ENCODE measurements around the gene CAPN15. TPM values are rescaled to one million over a fixed set of nuclear protein-coding genes. Genes with fewer than 3 reads are reported as not detected.

Gene CAPN15
- total RNA-seq, 2 experiments from 2014 or later: 54.4 to 56.9 TPM

- CTCF ChIA-PET: interaction anchor here (0.6 kb wide), 1 partner anchor 9 kb away, joined by 4 read pairs; no protein-coding TSS in a partner anchor
- Mint-ChIP-seq H3K9me3 (no peaks in the 10 kb centered on the region), H3K4me3 (no peak overlapping the region), H3K27me3 (ENCODE audit: low read depth) (no peaks in the 10 kb centered on the region), H3K4me1 (ENCODE audit: low read depth) (no peaks in the 10 kb centered on the region), H3K36me3 (ENCODE audit: low read depth) (no peaks in the 10 kb centered on the region), H3K27ac (no peak overlapping the region)
- no peak for DNase-seq
- intact Hi-C loops (cut with micrococcal nuclease): no loop called here
Measured at GRCh38 chr16:510066-510825, 17.3 kb upstream of the CAPN15 start.

DNA sequence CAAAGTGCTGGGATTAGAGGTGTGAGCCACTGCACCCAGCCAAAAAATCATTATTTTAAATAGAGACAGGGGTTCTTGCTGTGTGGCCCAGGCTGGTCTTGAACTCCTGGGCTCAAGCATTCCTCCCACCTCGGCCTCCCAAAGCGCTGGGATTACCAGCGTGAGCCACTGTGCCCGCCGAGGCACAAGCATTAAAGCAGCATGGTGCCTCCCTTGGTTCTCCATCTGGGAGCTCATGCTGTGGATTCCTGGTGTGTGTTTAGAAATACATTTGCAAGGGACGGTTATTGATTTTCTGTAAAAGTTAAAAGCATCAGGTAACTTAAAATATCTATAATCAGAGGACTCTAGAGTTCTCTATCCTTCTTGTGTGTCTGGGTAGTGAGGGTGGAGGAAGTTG lies 14.7 kb upstream of the CAPN15 start:
- CTCF ChIA-PET: no interaction called here
- H3K4me3 Mint-ChIP-seq: no peak overlapping the region
- H3K4me1 Mint-ChIP-seq (ENCODE audit: low read depth): no peaks in the 10 kb centered on the region
- no peaks in the 10 kb centered on the region for H3K27me3 Mint-ChIP-seq (ENCODE audit: low read depth)
- intact Hi-C loops (cut with micrococcal nuclease): no loop called here
- no peaks in the 10 kb centered on the region for H3K36me3 Mint-ChIP-seq (ENCODE audit: low read depth)
- H3K9me3 Mint-ChIP-seq: no peaks in the 10 kb centered on the region
- no peak overlapping the region for H3K27ac Mint-ChIP-seq
- DNase-seq: no peak

DNA sequence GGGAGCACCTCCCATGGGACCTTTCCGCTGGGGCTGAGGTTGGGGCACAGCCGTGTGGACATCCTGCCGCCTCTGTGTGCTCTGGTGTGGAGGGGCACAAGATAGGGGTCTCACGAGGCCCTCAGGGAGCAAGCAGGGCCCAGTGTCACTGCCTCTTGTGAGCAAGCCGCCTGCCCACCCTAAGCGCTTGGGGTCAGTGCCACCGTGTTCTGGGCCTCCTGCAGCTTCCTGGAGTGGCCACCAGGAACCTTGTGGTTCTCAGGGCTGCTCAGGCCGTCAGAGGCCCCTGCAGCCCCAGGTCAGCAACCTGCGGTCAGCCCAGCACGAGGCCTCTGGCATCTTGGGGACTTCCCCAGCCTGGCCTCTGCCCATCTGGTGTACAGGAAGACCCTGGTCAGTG lies 13.6 kb upstream of the CAPN15 start:
- Mint-ChIP-seq H3K27me3 (ENCODE audit: low read depth) (no peaks in the 10 kb centered on the region), H3K9me3 (no peaks in the 10 kb centered on the region), H3K27ac (no peak overlapping the region), H3K4me1 (ENCODE audit: low read depth) (no peaks in the 10 kb centered on the region), H3K36me3 (ENCODE audit: low read depth) (no peaks in the 10 kb centered on the region), H3K4me3 (no peak overlapping the region)
- DNase-seq: no peak
- CTCF ChIA-PET: no interaction called here
- intact Hi-C loops (cut with micrococcal nuclease): no loop called here

- H3K9me3 Mint-ChIP-seq: no peaks in the 10 kb centered on the region
- no peaks in the 10 kb centered on the region for H3K4me1 Mint-ChIP-seq (ENCODE audit: low read depth)
- no peak for DNase-seq
- intact Hi-C loops (cut with micrococcal nuclease): no loop called here
- CTCF ChIA-PET: no interaction called here
- H3K36me3 Mint-ChIP-seq (ENCODE audit: low read depth): no peaks in the 10 kb centered on the region
- H3K27ac Mint-ChIP-seq: no peak overlapping the region
- no peak overlapping the region for H3K4me3 Mint-ChIP-seq
- no peaks in the 10 kb centered on the region for H3K27me3 Mint-ChIP-seq (ENCODE audit: low read depth)
Measured at GRCh38 chr16:515175-515938, 12.2 kb upstream of the CAPN15 start.

- Mint-ChIP-seq H3K4me1 (ENCODE audit: low read depth) (no peaks in the 10 kb centered on the region), H3K4me3 (no peak overlapping the region), H3K27ac (no peak overlapping the region), H3K27me3 (ENCODE audit: low read depth) (no peaks in the 10 kb centered on the region), H3K36me3 (ENCODE audit: low read depth) (no peaks in the 10 kb centered on the region), H3K9me3 (no peaks in the 10 kb centered on the region)
- no peak for DNase-seq
- intact Hi-C loops (cut with micrococcal nuclease): no loop called here
- CTCF ChIA-PET: no interaction called here
Measured at GRCh38 chr16:515939-516226, 11.6 kb upstream of the CAPN15 start.

GRCh38 chr16:516301-516700 lies 11.2 kb upstream of the CAPN15 start:
- intact Hi-C loops (cut with micrococcal nuclease): no loop called here
- CTCF ChIA-PET: no interaction called here
- no peak overlapping the region for H3K27ac Mint-ChIP-seq
- no peaks in the 10 kb centered on the region for H3K27me3 Mint-ChIP-seq (ENCODE audit: low read depth)
- DNase-seq: no peak
- H3K4me3 Mint-ChIP-seq: no peak overlapping the region
- H3K36me3 Mint-ChIP-seq (ENCODE audit: low read depth): no peaks in the 10 kb centered on the region
- no peaks in the 10 kb centered on the region for H3K4me1 Mint-ChIP-seq (ENCODE audit: low read depth)
- H3K9me3 Mint-ChIP-seq: no peaks in the 10 kb centered on the region

GRCh38 chr16:518858-519257 lies 8.7 kb upstream of the CAPN15 start:
- intact Hi-C loops (cut with micrococcal nuclease): no loop called here
- Mint-ChIP-seq H3K27ac (no peak overlapping the region), H3K27me3 (ENCODE audit: low read depth) (no peaks in the 10 kb centered on the region), H3K9me3 (no peaks in the 10 kb centered on the region), H3K4me1 (ENCODE audit: low read depth) (peaks cover 2% of the 10 kb centered on the region), H3K4me3 (no peak overlapping the region), H3K36me3 (ENCODE audit: low read depth) (no peaks in the 10 kb centered on the region)
- CTCF ChIA-PET: interaction anchor here (1.2 kb wide), 1 partner anchor 33 kb away, joined by 3 read pairs; no protein-coding TSS in a partner anchor
- DNase-seq: no peak

DNA sequence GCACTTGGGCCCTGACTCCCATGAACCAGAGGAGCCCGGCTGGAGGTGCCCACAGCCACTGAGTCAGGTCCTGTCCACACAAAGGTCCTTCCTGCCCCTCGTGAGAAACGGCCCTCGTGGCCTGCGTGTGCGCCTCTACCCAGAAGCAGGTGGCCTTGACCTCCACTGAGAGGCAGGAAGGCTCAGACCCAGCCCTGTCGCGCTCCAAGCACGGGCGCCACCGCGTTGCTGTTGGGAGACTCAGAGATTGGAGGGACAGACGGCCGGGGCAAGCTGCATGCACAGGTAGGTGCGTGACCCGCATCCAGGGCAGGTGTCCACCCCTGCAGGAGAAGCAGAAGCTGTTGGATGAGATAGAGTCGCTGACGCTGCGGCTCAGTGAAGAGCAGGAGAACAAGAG lies 8.1 kb upstream of the CAPN15 start:
- Mint-ChIP-seq H3K36me3 (ENCODE audit: low read depth) (no peaks in the 10 kb centered on the region), H3K9me3 (no peaks in the 10 kb centered on the region), H3K4me3 (no peak overlapping the region), H3K27me3 (ENCODE audit: low read depth) (no peaks in the 10 kb centered on the region), H3K27ac (no peak overlapping the region), H3K4me1 (ENCODE audit: low read depth) (peaks cover 8% of the 10 kb centered on the region)
- intact Hi-C loops (cut with micrococcal nuclease): no loop called here
- DNase-seq: no peak
- CTCF ChIA-PET: interaction anchor here (1.1 kb wide), 1 partner anchor 35 kb away, joined by 3 read pairs; no protein-coding TSS in a partner anchor

DNA sequence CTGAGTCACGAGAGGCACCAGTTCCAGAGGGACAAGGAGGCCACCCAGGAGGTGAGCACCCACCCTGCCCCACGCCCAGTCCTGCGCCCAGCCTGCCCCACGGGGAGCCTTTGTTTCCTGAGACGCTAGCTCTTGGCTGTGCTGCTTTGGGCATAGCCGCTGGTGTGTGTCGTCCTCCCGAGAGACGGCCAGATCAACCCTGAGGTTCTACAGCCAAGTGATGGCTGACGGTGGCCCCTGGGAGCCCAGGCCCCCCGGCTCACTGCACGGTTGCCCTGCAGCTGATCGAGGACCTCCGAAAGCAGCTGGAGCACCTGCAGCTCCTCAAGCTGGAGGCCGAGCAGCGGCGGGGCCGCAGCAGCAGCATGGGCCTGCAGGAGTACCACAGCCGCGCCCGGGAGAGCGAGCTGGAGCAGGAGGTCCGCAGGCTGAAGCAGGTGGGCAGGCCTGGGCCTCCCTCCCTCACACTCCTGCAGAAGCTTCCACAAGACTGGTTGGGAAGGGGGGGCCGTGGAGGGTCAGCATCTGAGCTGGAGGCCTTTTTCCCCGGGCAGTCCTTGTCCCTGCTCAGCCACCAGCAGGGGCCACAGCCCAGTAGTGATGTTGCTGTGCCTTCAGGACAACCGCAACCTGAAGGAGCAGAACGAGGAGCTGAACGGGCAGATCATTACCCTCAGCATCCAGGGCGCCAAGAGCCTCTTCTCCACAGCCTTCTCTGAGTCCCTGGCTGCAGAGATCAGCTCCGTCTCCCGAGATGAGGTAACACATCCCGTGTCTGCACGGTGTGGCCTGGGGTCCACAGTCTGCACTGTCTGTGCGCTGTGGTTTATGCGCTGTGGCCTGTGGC lies 7.4 kb upstream of the CAPN15 start:
- DNase-seq: no peak
- no peak overlapping the region for H3K27ac Mint-ChIP-seq
- H3K9me3 Mint-ChIP-seq: no peaks in the 10 kb centered on the region
- CTCF ChIA-PET: interaction anchor here (1.1 kb wide), 1 partner anchor 35 kb away, joined by 3 read pairs; no protein-coding TSS in a partner anchor
- no peak overlapping the region for H3K4me3 Mint-ChIP-seq
- intact Hi-C loops (cut with micrococcal nuclease): no loop called here
- H3K27me3 Mint-ChIP-seq (ENCODE audit: low read depth): no peaks in the 10 kb centered on the region
- no peaks in the 10 kb centered on the region for H3K36me3 Mint-ChIP-seq (ENCODE audit: low read depth)
- H3K4me1 Mint-ChIP-seq (ENCODE audit: low read depth): peaks cover 13% of the 10 kb centered on the region

DNA sequence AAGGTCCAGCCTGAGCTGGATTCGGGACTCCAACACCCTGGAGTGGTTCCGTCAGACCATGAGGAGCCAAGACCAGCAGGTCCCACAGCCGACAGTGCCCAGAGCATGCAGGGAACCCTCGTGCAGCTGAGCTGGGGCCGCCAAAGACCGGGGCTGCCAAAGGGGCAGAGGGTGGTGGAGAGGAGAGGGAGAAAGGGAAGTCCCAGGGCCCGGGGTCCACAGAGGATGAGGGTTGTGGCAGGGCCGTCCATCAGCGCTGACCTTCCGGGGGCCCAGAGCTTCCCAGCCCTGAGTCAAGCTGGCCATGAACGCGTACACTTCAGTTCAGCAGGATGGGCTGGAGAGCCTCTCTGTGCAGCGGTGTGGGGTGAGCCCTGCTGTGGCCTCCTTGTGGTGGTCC lies 6.7 kb upstream of the CAPN15 start:
- Mint-ChIP-seq H3K36me3 (ENCODE audit: low read depth) (peaks cover 4% of the 10 kb centered on the region), H3K9me3 (no peaks in the 10 kb centered on the region), H3K27ac (no peak overlapping the region), H3K27me3 (ENCODE audit: low read depth) (no peaks in the 10 kb centered on the region), H3K4me1 (ENCODE audit: low read depth) (peaks cover 21% of the 10 kb centered on the region), H3K4me3 (no peak overlapping the region)
- no peak for DNase-seq
- CTCF ChIA-PET: interaction anchor here (0.5 kb wide), 1 partner anchor 673 kb away, joined by 3 read pairs; no protein-coding TSS in a partner anchor
- intact Hi-C loops (cut with micrococcal nuclease): no loop called here

DNA sequence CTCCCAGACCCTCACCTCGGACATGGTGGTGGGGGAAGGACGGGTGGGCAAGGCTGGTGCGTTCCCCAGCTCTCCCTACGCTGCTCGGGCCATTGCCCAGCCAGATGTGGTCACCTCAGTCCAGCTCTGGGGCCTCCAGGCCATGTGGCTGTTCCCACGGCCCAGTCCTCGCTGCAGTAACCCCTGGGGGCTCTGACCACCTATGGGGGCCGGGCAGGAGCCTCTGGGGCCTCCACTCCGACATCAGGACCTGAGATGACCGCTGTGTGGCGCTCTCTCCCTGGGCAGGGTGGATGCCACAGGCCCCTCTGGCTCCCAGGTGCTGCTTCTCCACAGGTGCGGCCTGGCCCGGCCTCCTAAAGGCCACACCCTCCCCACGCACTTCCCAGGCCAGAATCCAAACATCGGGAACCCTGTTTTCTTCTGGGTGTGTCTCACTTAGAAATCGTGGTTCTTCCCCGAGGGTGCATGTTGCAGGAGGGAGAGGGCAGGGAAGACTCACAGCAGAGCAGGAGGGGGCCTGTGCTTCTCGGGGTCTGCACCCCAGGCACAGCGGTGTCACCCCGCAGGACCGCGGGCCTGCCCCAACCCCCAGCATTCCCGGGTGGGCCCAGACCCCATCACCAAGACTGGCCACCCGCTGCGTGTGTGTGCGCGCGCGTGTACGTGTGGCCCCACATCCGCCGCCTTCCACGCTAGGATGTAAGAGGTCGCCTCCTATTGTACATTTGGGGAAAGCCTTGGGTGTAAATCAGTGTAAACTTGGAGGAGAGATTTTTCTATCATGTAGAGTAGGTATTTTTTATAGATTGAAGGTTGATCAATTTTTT lies 5.9 kb upstream of the CAPN15 start:
- no peaks in the 10 kb centered on the region for H3K27me3 Mint-ChIP-seq (ENCODE audit: low read depth)
- H3K36me3 Mint-ChIP-seq (ENCODE audit: low read depth): peaks cover 4% of the 10 kb centered on the region
- CTCF ChIA-PET: interaction anchor here (0.5 kb wide), 1 partner anchor 673 kb away, joined by 3 read pairs; no protein-coding TSS in a partner anchor
- intact Hi-C loops (cut with micrococcal nuclease): no loop called here
- no peak overlapping the region for H3K4me3 Mint-ChIP-seq
- DNase-seq: no peak
- no peak overlapping the region for H3K27ac Mint-ChIP-seq
- peaks cover 22% of the 10 kb centered on the region for H3K4me1 Mint-ChIP-seq (ENCODE audit: low read depth)
- H3K9me3 Mint-ChIP-seq: no peaks in the 10 kb centered on the region

Measured in activated naive CD4-positive, alpha-beta T cell treated with anti-CD3 and anti-CD28 coated beads for 36 hours (primary cell).